Ishikawa (cell line): ENCODE data around the gene U2AF2.

Experiments
- CEBPB ChIP-seq: IDR thresholded peaks from 2 replicates; pipeline ENCODE4 v1.6.1; 2012
- CREB1 ChIP-seq: IDR thresholded peaks from 2 replicates; pipeline ENCODE4 v1.6.1; 2012; ENCODE audit warnings: low read depth
- EGR1 ChIP-seq: IDR thresholded peaks from 2 replicates; pipeline ENCODE4 v1.6.1; 2012
- EP300 ChIP-seq: IDR thresholded peaks from 2 replicates; pipeline ENCODE4 v1.6.1; 2012; ENCODE audit warnings: borderline replicate concordance
- FOXM1 ChIP-seq: IDR thresholded peaks from 2 replicates; pipeline ENCODE4 v1.6.1; 2012; ENCODE audit warnings: low read depth, borderline replicate concordance
- NFIC ChIP-seq: IDR thresholded peaks from 2 replicates; pipeline ENCODE4 v1.6.1; 2012
- RAD21 ChIP-seq: IDR thresholded peaks from 2 replicates; pipeline ENCODE4 v1.6.1; 2012; ENCODE audit warnings: low read depth
- TAF1 ChIP-seq: IDR thresholded peaks from 2 replicates; pipeline ENCODE4 v1.6.1; 2012; ENCODE audit warnings: low read depth, mild to moderate bottlenecking
- TCF12 ChIP-seq: IDR thresholded peaks from 2 replicates; pipeline ENCODE4 v1.6.1; 2012; ENCODE audit warnings: low read depth
- TEAD4 ChIP-seq: IDR thresholded peaks from 2 replicates; pipeline ENCODE4 v1.6.1; 2012
- YY1 ChIP-seq: IDR thresholded peaks from 2 replicates; pipeline ENCODE4 v1.6.1; 2012; ENCODE audit warnings: low read depth
- ZBTB7A ChIP-seq: IDR thresholded peaks from 2 replicates; pipeline ENCODE4 v1.6.1; 2012; ENCODE audit warnings: low read depth
- TF ChIP-seq, protein P1 (sequence below): IDR thresholded peaks from 2 replicates; pipeline ENCODE4 v1.6.1; 2012
- TF ChIP-seq, protein P2 (sequence below): IDR thresholded peaks from 2 replicates; pipeline ENCODE4 v1.6.1; 2012
- TF ChIP-seq, protein P3 (sequence below): IDR thresholded peaks from 2 replicates; pipeline ENCODE4 v1.6.1; 2012; ENCODE audit warnings: low read depth, mild to moderate bottlenecking

The U2AF2 gene

DNA sequence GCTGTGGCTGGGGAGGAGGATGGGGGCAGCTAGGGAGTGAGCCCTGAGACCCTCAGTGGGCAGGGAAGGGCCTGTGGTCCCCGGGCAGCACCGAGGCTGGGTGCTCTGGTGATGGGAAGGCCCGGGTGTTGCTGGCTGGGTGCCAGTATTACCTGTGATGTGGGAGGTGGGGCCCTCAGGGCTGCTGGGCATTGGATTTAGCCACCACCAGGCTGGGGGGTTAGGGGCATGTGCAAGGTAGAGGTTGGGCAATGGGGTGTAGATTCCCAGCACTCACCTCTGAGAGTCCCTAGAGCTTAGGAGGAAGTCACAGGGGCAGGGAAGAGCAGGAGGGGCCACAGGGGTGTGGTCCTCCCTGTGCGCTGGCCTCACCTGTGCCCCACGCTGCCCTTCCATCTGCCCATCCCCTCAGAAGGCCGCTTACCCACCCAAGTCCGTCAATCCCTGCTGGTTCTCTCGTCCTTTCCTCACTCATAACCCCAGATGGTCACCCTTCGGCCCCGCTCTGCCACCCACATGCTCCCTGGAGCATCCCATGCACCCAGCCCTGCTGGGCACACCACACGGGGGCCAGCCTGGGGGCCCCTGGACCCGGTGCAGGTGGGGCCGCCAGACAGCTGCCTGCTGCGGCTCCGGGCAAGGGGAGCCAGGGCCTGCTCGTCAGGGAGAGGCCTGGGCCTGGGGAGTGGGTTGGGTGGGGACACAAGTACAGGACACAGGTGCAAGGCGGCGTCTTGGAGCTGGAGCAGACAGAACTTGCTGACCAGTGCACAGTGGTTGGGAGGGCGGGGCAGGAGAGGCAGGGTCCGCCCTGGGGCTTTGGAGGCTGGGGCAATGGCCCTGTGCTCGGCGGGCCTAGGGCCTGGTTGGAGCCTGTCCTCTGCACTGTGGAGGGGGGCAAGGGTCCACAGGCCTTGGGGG lies 32.7 kb downstream of the U2AF2 start:
- no peak for TF ChIP-seq ZBTB7A
- TF ChIP-seq, protein P1, sequence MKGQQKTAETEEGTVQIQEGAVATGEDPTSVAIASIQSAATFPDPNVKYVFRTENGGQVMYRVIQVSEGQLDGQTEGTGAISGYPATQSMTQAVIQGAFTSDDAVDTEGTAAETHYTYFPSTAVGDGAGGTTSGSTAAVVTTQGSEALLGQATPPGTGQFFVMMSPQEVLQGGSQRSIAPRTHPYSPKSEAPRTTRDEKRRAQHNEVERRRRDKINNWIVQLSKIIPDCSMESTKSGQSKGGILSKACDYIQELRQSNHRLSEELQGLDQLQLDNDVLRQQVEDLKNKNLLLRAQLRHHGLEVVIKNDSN, result no peak
- TF ChIP-seq EGR1, result no peak
- TF ChIP-seq, protein P2, sequence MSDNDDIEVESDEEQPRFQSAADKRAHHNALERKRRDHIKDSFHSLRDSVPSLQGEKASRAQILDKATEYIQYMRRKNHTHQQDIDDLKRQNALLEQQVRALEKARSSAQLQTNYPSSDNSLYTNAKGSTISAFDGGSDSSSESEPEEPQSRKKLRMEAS, result no peak
- TF ChIP-seq TCF12, result no peak
- TF ChIP-seq TEAD4, result no peak
- TF ChIP-seq, protein P3, sequence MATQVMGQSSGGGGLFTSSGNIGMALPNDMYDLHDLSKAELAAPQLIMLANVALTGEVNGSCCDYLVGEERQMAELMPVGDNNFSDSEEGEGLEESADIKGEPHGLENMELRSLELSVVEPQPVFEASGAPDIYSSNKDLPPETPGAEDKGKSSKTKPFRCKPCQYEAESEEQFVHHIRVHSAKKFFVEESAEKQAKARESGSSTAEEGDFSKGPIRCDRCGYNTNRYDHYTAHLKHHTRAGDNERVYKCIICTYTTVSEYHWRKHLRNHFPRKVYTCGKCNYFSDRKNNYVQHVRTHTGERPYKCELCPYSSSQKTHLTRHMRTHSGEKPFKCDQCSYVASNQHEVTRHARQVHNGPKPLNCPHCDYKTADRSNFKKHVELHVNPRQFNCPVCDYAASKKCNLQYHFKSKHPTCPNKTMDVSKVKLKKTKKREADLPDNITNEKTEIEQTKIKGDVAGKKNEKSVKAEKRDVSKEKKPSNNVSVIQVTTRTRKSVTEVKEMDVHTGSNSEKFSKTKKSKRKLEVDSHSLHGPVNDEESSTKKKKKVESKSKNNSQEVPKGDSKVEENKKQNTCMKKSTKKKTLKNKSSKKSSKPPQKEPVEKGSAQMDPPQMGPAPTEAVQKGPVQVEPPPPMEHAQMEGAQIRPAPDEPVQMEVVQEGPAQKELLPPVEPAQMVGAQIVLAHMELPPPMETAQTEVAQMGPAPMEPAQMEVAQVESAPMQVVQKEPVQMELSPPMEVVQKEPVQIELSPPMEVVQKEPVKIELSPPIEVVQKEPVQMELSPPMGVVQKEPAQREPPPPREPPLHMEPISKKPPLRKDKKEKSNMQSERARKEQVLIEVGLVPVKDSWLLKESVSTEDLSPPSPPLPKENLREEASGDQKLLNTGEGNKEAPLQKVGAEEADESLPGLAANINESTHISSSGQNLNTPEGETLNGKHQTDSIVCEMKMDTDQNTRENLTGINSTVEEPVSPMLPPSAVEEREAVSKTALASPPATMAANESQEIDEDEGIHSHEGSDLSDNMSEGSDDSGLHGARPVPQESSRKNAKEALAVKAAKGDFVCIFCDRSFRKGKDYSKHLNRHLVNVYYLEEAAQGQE, result no peak
- TF ChIP-seq NFIC, result no peak
- no peak for TF ChIP-seq TAF1
- no peak for TF ChIP-seq CREB1
- TF ChIP-seq CEBPB, result no peak
- no peak for TF ChIP-seq YY1
- no peak for TF ChIP-seq RAD21
- no peak for TF ChIP-seq FOXM1
- TF ChIP-seq EP300, result no peak

DNA sequence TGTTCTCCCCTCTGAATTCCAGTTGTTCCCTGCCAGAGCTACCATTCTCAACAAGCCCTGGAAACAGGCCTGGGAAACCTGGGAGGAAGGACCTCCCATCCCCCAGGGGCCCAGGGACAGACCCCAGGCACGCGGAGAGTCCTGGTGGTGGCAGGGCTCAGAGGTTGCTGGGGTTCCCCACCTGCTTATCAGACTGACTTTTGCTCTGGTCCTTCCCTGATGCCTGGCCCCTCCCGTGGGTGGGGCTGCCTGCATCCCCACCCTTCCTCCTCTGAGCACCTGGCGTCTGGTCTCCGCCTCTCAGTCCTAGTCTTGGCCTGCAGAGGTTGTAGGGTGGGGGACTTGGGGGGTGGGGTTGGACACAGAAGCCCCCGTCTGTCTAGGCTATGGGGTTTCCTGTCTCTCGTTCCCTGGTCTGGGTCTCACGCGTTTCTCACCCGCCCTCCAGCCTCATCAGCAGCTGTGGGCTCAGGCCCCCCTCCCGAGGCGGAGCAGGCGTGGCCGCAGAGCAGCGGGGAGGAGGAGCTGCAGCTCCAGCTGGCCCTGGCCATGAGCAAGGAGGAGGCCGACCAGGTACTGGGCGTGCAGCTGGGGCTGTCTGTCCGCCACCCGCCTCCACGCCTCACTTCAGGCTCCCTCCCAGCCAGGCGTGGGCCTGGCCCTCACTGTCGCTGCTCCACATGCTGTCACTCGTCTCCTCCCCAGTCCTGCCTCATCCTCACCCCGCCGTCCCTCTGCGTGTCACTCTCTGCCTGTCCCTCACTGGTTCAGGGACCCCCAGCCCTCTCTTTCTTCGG lies 33.8 kb downstream of the U2AF2 start:
- TF ChIP-seq TEAD4 (no peak), NFIC (no peak)

GRCh38 chr19:55689411-55690108 lies 34.7 kb downstream of the U2AF2 start:
- TF ChIP-seq, protein P2, result no peak
- TF ChIP-seq YY1 (no peak), EGR1 (no peak), ZBTB7A (no peak), FOXM1 (no peak)
- TF ChIP-seq, protein P1, result no peak

DNA sequence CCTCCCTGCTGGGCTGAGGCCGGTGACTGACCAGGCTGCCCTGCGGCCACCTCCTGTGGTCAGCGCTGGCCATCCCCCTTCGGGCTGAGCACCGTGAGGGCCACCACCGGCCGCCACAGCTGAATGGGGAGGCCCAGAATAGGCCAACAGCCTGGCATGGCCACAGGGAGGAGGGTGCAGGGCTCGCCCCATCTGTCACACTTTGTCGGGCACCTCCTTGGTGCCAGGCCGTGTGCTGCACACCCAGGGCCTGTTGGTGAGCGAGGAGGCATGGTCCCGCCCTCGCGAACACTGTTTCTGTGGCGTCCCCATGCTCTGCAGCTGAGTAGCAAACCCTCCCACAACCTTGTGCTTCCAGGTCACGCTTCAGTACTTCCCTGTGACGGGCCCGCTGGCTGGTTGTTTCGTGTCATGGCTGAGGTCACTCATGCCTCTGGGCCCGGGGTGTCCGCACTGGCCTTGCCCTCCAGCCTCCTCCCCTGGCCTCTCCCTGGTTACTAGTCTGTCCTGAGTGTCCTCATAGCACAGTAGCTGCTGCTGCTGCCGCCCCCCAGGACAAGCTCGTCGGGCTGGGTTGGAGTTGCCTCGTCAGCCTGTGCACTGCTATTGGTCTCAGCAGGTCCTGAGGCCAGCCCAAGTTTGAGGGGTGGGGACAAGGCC lies 35.4 kb downstream of the U2AF2 start:
- TF ChIP-seq NFIC (no peak), EGR1 (no peak), TCF12 (no peak), FOXM1 (no peak), CEBPB (no peak), EP300 (no peak), TAF1 (no peak)
- TF ChIP-seq, protein P3, result no peak
- TF ChIP-seq, protein P1, result no peak
